C4-2B (cell line): ENCODE results near the gene SPECC1.
"Not testable (repeated sequence)": the region's sequence is repeated elsewhere in the genome, so short reads cannot be mapped to it uniquely, and the experiment has no call there.

Experiments used
- H3K27ac ChIP-seq: fragments of 450-650 bp; 2 replicates; pipeline ENCODE4 v1.5.1; 2017
- ZFX ChIP-seq: fragments of 450-650 bp; IDR thresholded peaks from 2 replicates; pipeline ENCODE4 v1.6.1; 2017
- TF ChIP-seq, protein P1 (sequence below): fragments of 450-650 bp; conservative IDR thresholded peaks from 2 replicates; pipeline ENCODE4 v1.5.1; 2017; ENCODE audit warnings: mild to moderate bottlenecking

The SPECC1 gene

DNA sequence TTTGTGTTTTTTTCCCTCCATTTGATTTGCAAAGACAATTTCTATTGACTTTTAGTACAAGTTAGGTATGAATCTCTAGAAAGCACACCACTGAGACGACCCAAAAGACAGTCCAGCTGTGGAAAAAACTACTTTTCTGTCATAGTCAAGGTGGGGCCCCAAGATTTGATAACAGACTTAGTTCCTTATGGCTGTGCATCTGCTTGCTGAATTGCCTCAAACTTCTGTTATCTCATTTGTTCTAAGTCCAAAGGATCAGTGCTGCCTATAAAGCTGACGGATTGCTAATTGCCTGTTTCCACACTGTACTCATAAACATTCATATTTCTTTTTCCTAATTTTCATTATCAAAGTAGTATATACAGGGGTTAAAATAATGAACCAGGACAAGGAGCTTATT, 180.8 kb downstream of the SPECC1 start:
- peak overlapping the region; percentile 96 for H3K27ac ChIP-seq
- TF ChIP-seq ZFX: no peak
- TF ChIP-seq, protein P1, sequence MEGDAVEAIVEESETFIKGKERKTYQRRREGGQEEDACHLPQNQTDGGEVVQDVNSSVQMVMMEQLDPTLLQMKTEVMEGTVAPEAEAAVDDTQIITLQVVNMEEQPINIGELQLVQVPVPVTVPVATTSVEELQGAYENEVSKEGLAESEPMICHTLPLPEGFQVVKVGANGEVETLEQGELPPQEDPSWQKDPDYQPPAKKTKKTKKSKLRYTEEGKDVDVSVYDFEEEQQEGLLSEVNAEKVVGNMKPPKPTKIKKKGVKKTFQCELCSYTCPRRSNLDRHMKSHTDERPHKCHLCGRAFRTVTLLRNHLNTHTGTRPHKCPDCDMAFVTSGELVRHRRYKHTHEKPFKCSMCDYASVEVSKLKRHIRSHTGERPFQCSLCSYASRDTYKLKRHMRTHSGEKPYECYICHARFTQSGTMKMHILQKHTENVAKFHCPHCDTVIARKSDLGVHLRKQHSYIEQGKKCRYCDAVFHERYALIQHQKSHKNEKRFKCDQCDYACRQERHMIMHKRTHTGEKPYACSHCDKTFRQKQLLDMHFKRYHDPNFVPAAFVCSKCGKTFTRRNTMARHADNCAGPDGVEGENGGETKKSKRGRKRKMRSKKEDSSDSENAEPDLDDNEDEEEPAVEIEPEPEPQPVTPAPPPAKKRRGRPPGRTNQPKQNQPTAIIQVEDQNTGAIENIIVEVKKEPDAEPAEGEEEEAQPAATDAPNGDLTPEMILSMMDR: no peak

DNA sequence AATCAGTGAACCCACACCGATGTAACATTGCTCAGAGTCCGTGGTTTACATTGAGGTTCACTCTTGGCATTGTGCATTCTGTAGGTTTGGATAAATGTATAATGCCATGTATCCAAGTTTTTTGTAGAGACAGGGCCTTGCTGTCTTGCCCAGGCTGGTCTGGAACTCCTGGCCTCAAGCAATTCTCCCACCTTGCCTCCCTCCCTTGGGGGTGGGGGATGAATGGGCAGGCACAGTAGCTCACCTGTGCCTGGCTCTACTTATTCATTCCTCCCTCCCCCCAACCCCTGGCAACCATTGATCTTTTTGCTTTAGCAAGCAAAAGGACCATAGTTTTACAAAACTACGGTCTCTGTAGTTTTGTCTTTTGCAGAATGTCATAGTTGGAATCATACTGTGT, 181.4 kb downstream of the SPECC1 start:
- no peak for TF ChIP-seq ZFX
- TF ChIP-seq, protein P1: no peak
- H3K27ac ChIP-seq: peak overlapping the region; percentile 96

DNA sequence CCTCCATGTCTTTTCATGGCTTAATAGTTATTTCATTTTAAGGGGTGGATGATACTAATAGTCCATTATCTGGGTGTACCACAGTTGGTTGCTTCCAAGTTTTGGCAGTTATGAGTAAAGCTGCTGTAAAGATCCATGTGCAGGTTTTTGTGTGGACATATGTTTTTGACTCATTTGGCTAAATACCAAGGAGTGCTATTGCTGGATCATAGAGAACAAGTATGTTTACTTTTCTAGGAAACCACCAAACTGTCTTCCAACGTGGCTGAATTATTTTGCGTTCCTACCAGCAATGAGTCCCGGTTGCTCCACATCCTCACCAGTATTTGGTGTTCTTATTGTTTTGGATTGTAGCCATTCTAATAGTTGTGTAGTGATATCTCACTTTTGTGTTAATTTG, 181.9 kb downstream of the SPECC1 start:
- peak overlapping the region; percentile 96 for H3K27ac ChIP-seq
- no peak for TF ChIP-seq ZFX
- TF ChIP-seq, protein P1: no peak

DNA sequence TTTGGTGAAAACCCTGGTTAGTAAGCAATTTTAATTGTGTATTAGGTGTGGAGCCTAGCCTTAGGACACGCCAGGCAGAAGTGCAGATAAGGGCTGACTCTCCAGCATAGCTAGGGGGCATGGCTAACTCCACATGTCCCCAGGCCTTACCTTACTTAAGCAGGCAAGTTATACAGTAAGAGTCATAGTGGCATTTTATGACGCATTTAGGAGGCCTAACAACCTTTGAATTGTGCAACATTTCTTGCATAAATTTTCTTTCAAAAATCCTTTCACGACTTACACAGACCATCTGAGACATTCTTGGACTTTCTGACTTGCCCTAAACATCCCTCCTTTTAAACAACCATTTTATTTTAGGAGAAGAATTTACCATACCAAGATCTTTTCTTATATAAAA, 187.1 kb downstream of the SPECC1 start:
- not testable (repeated sequence) for H3K27ac ChIP-seq

DNA sequence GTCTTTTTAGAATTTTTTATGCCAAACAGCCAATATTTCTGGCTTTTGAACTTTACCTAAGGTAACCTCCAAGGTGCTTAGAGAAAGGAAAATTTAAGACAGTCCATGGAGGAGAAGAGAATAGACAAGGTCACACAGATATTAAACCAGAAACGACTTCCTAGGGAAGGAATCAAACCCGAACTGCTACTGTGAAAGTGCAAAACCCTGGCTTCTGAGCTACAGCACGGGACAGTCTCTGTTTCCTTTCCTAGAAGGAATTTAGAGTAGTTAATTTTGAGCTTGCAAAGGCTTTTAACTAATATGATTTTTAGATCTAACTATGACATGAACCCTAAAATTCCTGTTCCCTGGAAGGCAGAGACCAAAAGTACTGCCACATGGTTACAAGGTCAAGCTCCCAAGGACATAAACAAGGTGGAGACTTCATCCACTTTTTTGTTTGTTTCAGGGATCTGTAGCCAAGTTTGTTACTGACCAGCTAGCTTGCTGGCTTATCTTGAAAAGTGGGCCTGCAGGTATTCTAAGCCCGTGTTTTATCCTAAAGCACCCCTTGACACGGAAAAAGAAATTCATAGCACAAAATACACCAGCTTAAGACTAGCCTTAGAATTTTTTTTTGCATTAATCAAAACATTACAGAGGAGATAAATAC, 188.2 kb downstream of the SPECC1 start:
- no peak for TF ChIP-seq ZFX
- TF ChIP-seq, protein P1: no peak

DNA sequence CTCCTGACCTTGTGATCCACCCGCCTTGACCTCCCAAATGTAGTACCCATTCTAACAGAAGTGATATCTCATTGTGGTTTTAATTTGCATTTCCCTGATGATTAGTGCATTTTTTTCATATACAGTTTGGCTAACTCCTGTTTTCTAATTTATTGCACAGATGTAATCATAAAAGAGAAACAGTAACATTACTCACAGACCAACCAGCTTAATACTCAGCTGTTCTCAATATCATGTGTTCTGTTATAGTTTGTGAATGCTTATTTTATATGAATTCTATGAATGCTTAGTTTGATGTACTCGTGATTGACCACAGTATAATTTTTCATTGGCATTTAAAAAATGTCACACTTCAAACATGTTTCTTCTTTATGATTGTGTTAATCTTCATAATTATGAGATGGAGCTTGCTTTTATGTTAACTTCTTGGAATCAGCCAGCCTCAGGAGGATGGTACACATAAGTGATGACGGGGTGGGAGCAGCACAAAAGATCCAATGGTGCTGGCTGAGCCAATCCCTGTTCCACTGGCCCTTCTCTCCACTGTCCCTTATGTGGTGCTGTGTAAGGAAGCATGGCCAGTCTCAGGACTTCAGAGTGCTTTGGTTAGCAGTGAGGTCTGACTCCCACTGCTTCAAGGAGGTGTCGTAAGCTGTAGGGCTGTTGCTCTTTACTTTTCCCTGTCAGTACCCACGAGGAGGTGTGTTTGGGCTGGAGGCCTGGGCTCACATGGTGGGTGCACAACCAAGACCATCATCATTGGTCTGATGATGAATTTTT, 191.0 kb downstream of the SPECC1 start:
- H3K27ac ChIP-seq: peak overlapping the region; percentile 20; the same call in 1 of the 2 replicates
- no peak for TF ChIP-seq ZFX
- TF ChIP-seq, protein P1: no peak

More for the DNA sequence above, 188.2 kb downstream of the SPECC1 start:
- peak overlapping the region; percentile 52; the same call in 1 of the 2 replicates for H3K27ac ChIP-seq

DNA sequence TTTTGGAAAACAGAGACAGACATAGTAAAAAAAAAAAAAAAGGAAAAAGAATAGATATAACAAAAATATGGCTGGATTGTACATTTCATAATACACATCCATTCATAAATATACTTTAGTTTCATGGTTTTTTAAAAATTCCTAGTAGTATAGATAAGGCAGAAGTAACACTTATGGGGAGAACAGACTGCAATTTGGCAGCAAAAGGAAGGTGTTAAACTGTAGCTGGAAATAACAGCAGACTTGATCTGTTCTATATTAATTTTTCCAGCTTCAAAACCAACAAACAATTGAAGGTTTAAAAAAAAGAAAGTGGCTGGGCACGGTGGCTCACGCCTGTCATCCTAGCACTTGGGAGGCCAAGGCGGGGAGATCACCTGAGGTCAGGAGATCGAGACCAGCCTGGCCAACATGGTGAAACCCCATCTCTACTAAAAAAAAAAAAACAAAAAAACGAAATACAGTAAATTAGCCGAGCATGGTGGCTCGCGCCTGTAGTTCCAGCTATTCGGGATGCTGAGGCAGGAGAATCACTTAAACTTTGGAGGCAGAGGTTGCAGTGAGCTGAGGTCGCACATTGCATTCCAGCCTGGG, 191.8 kb downstream of the SPECC1 start:
- peak overlapping the region; percentile 32; the same call in 1 of the 2 replicates for H3K27ac ChIP-seq
- TF ChIP-seq ZFX: no peak
- TF ChIP-seq, protein P1: no peak
